H9 (cell line): ENCODE measurements around the gene ANO6. TPM values are rescaled to one million over a fixed set of nuclear protein-coding genes. Genes with fewer than 3 reads are reported as not detected.

Source experiments
- DNase-seq: peaks from one replicate; pipeline ENCODE4 v3.0.0-alpha.2; 2017
- H2AFZ ChIP-seq: one replicate; pipeline ENCODE4 v1.6.1; 2013; ENCODE audit warnings: mild to moderate bottlenecking, low read length, control low read depth, moderate library complexity
- H2AK5ac ChIP-seq: 2 replicates; pipeline ENCODE4 v1.6.1; 2013; ENCODE audit warnings: low read length, control low read depth, mixed read lengths; ENCODE audit not compliant: insufficient read length
- H2BK120ac ChIP-seq: one replicate; pipeline ENCODE4 v1.6.1; 2013; ENCODE audit warnings: low read depth, mild to moderate bottlenecking, low read length, control low read depth, inconsistent platforms; ENCODE audit not compliant: poor library complexity, severe bottlenecking
- H2BK12ac ChIP-seq: 2 replicates; pipeline ENCODE4 v1.6.1; 2013; ENCODE audit warnings: low read length, control low read depth, mixed read lengths, low read depth; ENCODE audit not compliant: insufficient read length
- H2BK15ac ChIP-seq: 2 replicates; pipeline ENCODE4 v1.6.1; 2013; ENCODE audit warnings: low read depth, low read length, control low read depth
- H2BK20ac ChIP-seq: one replicate; pipeline ENCODE4 v1.6.1; 2013; ENCODE audit warnings: low read depth, mild to moderate bottlenecking, low read length, control low read depth, inconsistent platforms; ENCODE audit not compliant: poor library complexity, severe bottlenecking
- H2BK5ac ChIP-seq: 2 replicates; pipeline ENCODE4 v1.6.1; 2013; ENCODE audit warnings: low read length, control low read depth, mixed read lengths; ENCODE audit not compliant: insufficient read length
- H3K14ac ChIP-seq: 2 replicates; pipeline ENCODE4 v1.6.1; 2013; ENCODE audit warnings: low read length, control low read depth; ENCODE audit not compliant: insufficient read depth
- H3K18ac ChIP-seq: 2 replicates; pipeline ENCODE4 v1.6.1; 2013; ENCODE audit warnings: low read depth, mild to moderate bottlenecking, mixed read lengths, low read length, control low read depth; ENCODE audit not compliant: insufficient read length
- H3K23ac ChIP-seq: 2 replicates; pipeline ENCODE4 v1.6.1; 2013; ENCODE audit warnings: low read length, control low read depth, mixed read lengths, low read depth; ENCODE audit not compliant: insufficient read length
- H3K23me2 ChIP-seq: 2 replicates; pipeline ENCODE4 v1.6.1; 2013; ENCODE audit warnings: low read depth, mild to moderate bottlenecking, mixed read lengths, low read length, control low read depth; ENCODE audit not compliant: insufficient read length, poor library complexity, severe bottlenecking
- H3K27ac ChIP-seq: 2 replicates; pipeline ENCODE4 v1.5.1; 2013; ENCODE audit warnings: low read length, control low read depth, mixed read lengths, low read depth; ENCODE audit not compliant: insufficient read length
- H3K27me3 ChIP-seq: 2 replicates; pipeline ENCODE4 v1.6.1; 2013; ENCODE audit warnings: low read length, control low read depth, inconsistent platforms; ENCODE audit not compliant: insufficient read depth
- H3K4ac ChIP-seq: 2 replicates; pipeline ENCODE4 v1.6.1; 2013; ENCODE audit warnings: low read depth, mild to moderate bottlenecking, control low read depth, inconsistent platforms, low read length, moderate library complexity
- H3K4me1 ChIP-seq: 2 replicates; pipeline ENCODE4 v1.6.1; 2013; ENCODE audit warnings: low read length, control low read depth, inconsistent platforms; ENCODE audit not compliant: insufficient read depth
- H3K4me2 ChIP-seq: 2 replicates; pipeline ENCODE4 v1.6.1; 2013; ENCODE audit warnings: low read length, control low read depth, mixed read lengths; ENCODE audit not compliant: insufficient read length, insufficient read depth
- H3K56ac ChIP-seq: 2 replicates; pipeline ENCODE4 v1.6.1; 2013; ENCODE audit warnings: low read depth, mild to moderate bottlenecking, mixed read lengths, low read length, control low read depth; ENCODE audit not compliant: insufficient read length
- H3K79me1 ChIP-seq: 2 replicates; pipeline ENCODE4 v1.6.1; 2013; ENCODE audit warnings: low read depth, mild to moderate bottlenecking, moderate library complexity, low read length, control low read depth, inconsistent platforms; ENCODE audit not compliant: insufficient read depth, poor library complexity, severe bottlenecking
- H3K79me2 ChIP-seq: 2 replicates; pipeline ENCODE4 v1.6.1; 2013; ENCODE audit warnings: low read length, control low read depth, inconsistent platforms; ENCODE audit not compliant: insufficient read depth
- H3K9ac ChIP-seq: 2 replicates; pipeline ENCODE4 v1.6.1; 2013; ENCODE audit warnings: low read length, control low read depth, mixed read lengths; ENCODE audit not compliant: insufficient read length; ENCODE audit errors: extremely low read depth
- H3K9me3 ChIP-seq: one replicate; pipeline ENCODE4 v1.6.1; 2013; ENCODE audit warnings: low read depth, low read length, inconsistent platforms; ENCODE audit not compliant: control insufficient read depth
- H3T11ph ChIP-seq: one replicate; pipeline ENCODE4 v1.6.1; 2013; ENCODE audit warnings: mild to moderate bottlenecking, low read length, control low read depth, inconsistent platforms
- H4K20me1 ChIP-seq: one replicate; pipeline ENCODE4 v1.6.1; 2013; ENCODE audit not compliant: control insufficient read depth, insufficient read length, insufficient read depth
- H4K5ac ChIP-seq: 2 replicates; pipeline ENCODE4 v1.6.1; 2013; ENCODE audit warnings: low read depth, mild to moderate bottlenecking, mixed read lengths, low read length, control low read depth; ENCODE audit not compliant: insufficient read length
- H4K8ac ChIP-seq: replicated peaks from 2 replicates; pipeline ENCODE4 v1.6.1; 2013; ENCODE audit warnings: low read length, control low read depth, mixed read lengths, low read depth; ENCODE audit not compliant: insufficient read length
- H4K91ac ChIP-seq: 2 replicates; pipeline ENCODE4 v1.6.1; 2013; ENCODE audit warnings: low read depth, mild to moderate bottlenecking, moderate library complexity, mixed read lengths, low read length, control low read depth; ENCODE audit not compliant: insufficient read length
- H3K27ac Mint-ChIP-seq, 3 experiments: 2 replicates in 2 of 3; 3 replicates in 1 of 3; pipeline ENCODE4 v1.8.0; 2020 to 2021; ENCODE audit warnings: mixed read lengths in 3 of 3, mild to moderate bottlenecking in 1 of 3, moderate library complexity in 1 of 3
- H3K27me3 Mint-ChIP-seq: 2 replicates; pipeline ENCODE4 v1.8.0; 2021; ENCODE audit warnings: low read depth, mild to moderate bottlenecking, moderate library complexity, mixed read lengths
- H3K36me3 Mint-ChIP-seq, 3 experiments: 2 replicates in 2 of 3; 3 replicates in 1 of 3; pipeline ENCODE4 v1.8.0; 2020 to 2021; ENCODE audit warnings: low read depth in 3 of 3, mixed read lengths in 3 of 3; ENCODE audit not compliant: insufficient read depth in 1 of 3
- H3K4me1 Mint-ChIP-seq, 2 experiments: 2 replicates each; pipeline ENCODE4 v1.8.0; 2020; ENCODE audit warnings: mixed read lengths in 2 of 2
- H3K4me3 Mint-ChIP-seq, 2 experiments: 2 replicates in 1 of 2; 3 replicates in 1 of 2; pipeline ENCODE4 v1.8.0; 2020 to 2021; ENCODE audit warnings: mild to moderate bottlenecking in 2 of 2, mixed read lengths in 2 of 2, moderate library complexity in 1 of 2
- H3K9me3 Mint-ChIP-seq, 2 experiments: 2 replicates in 1 of 2; 3 replicates in 1 of 2; pipeline ENCODE4 v1.8.0; 2020; ENCODE audit warnings: mild to moderate bottlenecking in 2 of 2, mixed read lengths in 2 of 2, moderate library complexity in 1 of 2
- CTCF ChIP-seq: fragments of 200-600 bp; sonication (generic); conservative IDR thresholded peaks from 3 replicates; pipeline ENCODE4 v1.8.0; 2021; ENCODE audit warnings: antibody characterized with exemption, mild to moderate bottlenecking
- WGBS: extraction: QIAGEN DNeasy Blood & Tissue Kit; methylation state at CpG from one replicate; pipeline ENCODE4 v1.1.7; 2013; ENCODE audit warnings: missing lambda C conversion rate, low lambda C conversion rate, mixed read lengths; ENCODE audit not compliant: insufficient read length; ENCODE audit errors: extremely low coverage; 5-methylcytosine and 5-hydroxymethylcytosine counted together
- total RNA-seq: library from RNA; stranded (reverse); gene quantifications from 2 replicates; pipeline ENCODE4 v1.2.1, GENCODE V29; 2021

Gene ANO6
- total RNA-seq, 1 experiment from 2014 or later: 24.3 TPM

GRCh38 chr12:45464699-45465098, 248.8 kb downstream of the ANO6 start:
- no peaks in the 10 kb centered on the region for H3K79me1 ChIP-seq
- H3K4me2 ChIP-seq: no peak overlapping the region
- no peak overlapping the region for H4K91ac ChIP-seq
- no peaks in the 10 kb centered on the region for H3K9me3 ChIP-seq
- no peak overlapping the region for H3K14ac ChIP-seq
- no peak overlapping the region for H3K56ac ChIP-seq
- no peak overlapping the region for H3K23ac ChIP-seq
- no peak overlapping the region for H2BK20ac ChIP-seq
- H2BK12ac ChIP-seq: no peak overlapping the region
- no peaks in the 10 kb centered on the region for H3K23me2 ChIP-seq
- H2AK5ac ChIP-seq: no peak overlapping the region
- H4K20me1 ChIP-seq: no peaks in the 10 kb centered on the region
- no peak overlapping the region for H3K27ac ChIP-seq
- no peak overlapping the region for H3K9ac ChIP-seq
- Mint-ChIP-seq H3K4me3 (no peak overlapping the region), H3K27ac (no peak overlapping the region), H3K9me3 (peaks cover 0 to 6% of the 10 kb centered on the region in 2 experiments; a peak in 2 of 5 replicates), H3K36me3 (peaks cover 0 to 4% (median 0%) of the 10 kb centered on the region in 3 experiments; a peak in 2 of 7 replicates), H3K27me3 (no peaks in the 10 kb centered on the region), H3K4me1 (peaks cover 5 to 7% of the 10 kb centered on the region in 2 experiments; a peak in 2 of 4 replicates)
- TF ChIP-seq CTCF: peak; percentile 51; the same call in 2 of the 3 replicates
- DNase-seq: peak; percentile 42
- no peaks in the 10 kb centered on the region for H3K79me2 ChIP-seq
- no peak overlapping the region for H2AFZ ChIP-seq
- H3K18ac ChIP-seq: no peak overlapping the region
- no CpG with 5 or more reads among the region's 4 CpGs for WGBS
- H2BK120ac ChIP-seq: no peak overlapping the region
- no peak overlapping the region for H2BK5ac ChIP-seq
- H3K4me1 ChIP-seq: no peaks in the 10 kb centered on the region
- no peak overlapping the region for H4K5ac ChIP-seq
- H4K8ac ChIP-seq: no peak overlapping the region
- no peak overlapping the region for H3K4ac ChIP-seq
- H2BK15ac ChIP-seq: no peak overlapping the region
- no peaks in the 10 kb centered on the region for H3K27me3 ChIP-seq
- no peak overlapping the region for H3T11ph ChIP-seq
